ENCODE results near the gene P3R3URF. TPM values are rescaled to one million over a fixed set of nuclear protein-coding genes. Genes with fewer than 3 reads are reported as not detected.

P3R3URF gene
- total and polyA plus RNA-seq, 2 donors (not counting 3 experiments of a cell fraction or from before 2014, with no cell fraction given) = not detected

DNA sequence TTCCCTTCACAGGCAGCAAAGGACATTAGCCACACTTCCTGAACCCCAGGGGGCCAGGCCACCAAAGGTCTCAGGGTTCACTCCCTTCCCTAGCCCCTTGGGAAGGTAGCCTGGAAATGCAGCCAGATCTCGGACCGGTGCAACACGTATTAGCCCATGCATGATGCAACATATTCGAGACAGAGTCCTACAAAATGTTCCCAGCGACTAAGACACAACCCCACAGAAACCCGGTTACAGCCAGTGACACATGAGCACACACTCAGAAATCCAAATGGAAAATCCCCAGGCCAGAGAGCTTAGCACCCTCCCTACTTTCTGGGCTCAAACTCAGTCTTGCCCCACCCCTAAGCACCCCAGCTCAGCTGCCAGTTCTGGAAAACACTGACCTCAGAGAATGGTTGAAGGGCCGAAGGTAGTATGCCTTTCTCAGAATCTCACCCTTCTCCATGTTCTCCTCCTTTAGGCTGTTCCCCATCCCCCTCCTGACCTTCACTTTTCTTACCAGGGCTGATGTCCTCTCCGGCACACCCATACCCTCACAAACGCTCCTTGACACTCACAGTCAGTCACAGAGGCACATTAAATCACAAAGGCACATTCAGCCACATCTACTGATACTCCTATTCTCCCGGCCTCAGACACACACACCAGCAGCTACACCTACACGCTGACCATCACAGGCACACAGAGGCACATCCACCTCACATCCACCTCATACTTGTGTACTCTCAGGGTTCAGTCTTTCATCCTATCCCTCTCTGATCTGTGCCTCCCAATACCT is 1.6 kb downstream of the P3R3URF start, which contains the start of gene TSPAN1:
TSPAN1 (plus strand) TSS at position 640 of the 784 bp plus-strand sequence. CDS start 6,021 bp downstream, outside the sequence.
- Histone ChIP-seq H3K9me1 (replicated peaks; ENCODE audit: control insufficient read depth, extremely low read depth, insufficient read depth, low read length) (no peaks in the 10 kb centered on the region), H3K9ac (replicated peaks; ENCODE audit: extremely low read depth, insufficient read depth, low read length) (no peak within 1 kb of the TSS), H3K27me3 (ENCODE audit: control insufficient read depth in 2 of 2, insufficient read depth in 2 of 2, low read length in 2 of 2) (peaks cover 0 to 2% of the 10 kb centered on the region in 2 experiments), H3K4me2 (ENCODE audit: insufficient read depth, low read length) (no peak within 1 kb of the TSS), H4K20me1 (replicated peaks; ENCODE audit: control insufficient read depth, extremely low read depth, insufficient read depth, low read length) (no peaks in the 10 kb centered on the region), H3K27ac (ENCODE audit: insufficient read depth, low read depth, low read length) (no peak within 1 kb of the TSS), H3K36me3 (ENCODE audit: control insufficient read depth in 2 of 2, extremely low read depth in 1 of 2, insufficient read depth in 2 of 2, low read length in 2 of 2) (no peaks in the 10 kb centered on the region), H3K79me2 (ENCODE audit: control insufficient read depth, insufficient read depth, low read length) (no peaks in the 10 kb centered on the region), H2AFZ (ENCODE audit: low read depth, low read length) (no peak within 1 kb of the TSS), H3K9me3 (replicated peaks; ENCODE audit: control insufficient read depth, insufficient read depth, low read length) (no peaks in the 10 kb centered on the region), H3K4me3 (replicated peaks in 1 of 3; ENCODE audit: insufficient read depth in 1 of 3, low read depth in 1 of 3, low read length in 3 of 3) (no peak within 1 kb of the TSS), H3K4me1 (ENCODE audit: control insufficient read depth, extremely low read depth, insufficient read depth, low read length) (peaks cover 7% of the 10 kb centered on the region)
- BruUV-seq (replicated peaks) = no TSS peak
- dilution Hi-C loops (cut with MboI; ENCODE audit: extremely low pct_ligation_motif_present, low sequenced_read_pairs) (loop anchor here (25.0 kb wide), 1 partner anchor 137 kb away; no protein-coding TSS in a partner anchor), intact Hi-C loops (cut with micrococcal nuclease) (no loop called here)
- CTCF ChIA-PET = interaction anchor here (1.0 kb wide), 1 partner anchor 135 kb away, joined by 4 read pairs; no protein-coding TSS in a partner anchor
- TF ChIP-seq, protein P1, sequence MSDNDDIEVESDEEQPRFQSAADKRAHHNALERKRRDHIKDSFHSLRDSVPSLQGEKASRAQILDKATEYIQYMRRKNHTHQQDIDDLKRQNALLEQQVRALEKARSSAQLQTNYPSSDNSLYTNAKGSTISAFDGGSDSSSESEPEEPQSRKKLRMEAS (IDR thresholded peaks at IDR 0.05; ENCODE audit: insufficient read depth, insufficient read length) = no peak
- TF ChIP-seq EZH2 (IDR thresholded peaks at IDR 0.05; ENCODE audit: borderline replicate concordance, low read depth, low read length, severe bottlenecking) (no peak), POLR2A (IDR thresholded peaks at IDR 0.05; ENCODE audit: low read depth, low read length) (no peak), POLR2AphosphoS5 (IDR thresholded peaks at IDR 0.05; ENCODE audit: insufficient read depth, low read depth, low read length) (no peak), GATA2 (IDR thresholded peaks at IDR 0.05; ENCODE audit: insufficient read depth, insufficient read length, low read depth, low read length) (no peak), FOS (IDR thresholded peaks at IDR 0.05; ENCODE audit: borderline replicate concordance, insufficient read depth, low read length) (no peak), MYC (IDR thresholded peaks at IDR 0.05; ENCODE audit: low read depth, low read length) (no peak), JUN (IDR thresholded peaks at IDR 0.05; ENCODE audit: borderline replicate concordance, insufficient read depth, insufficient read length, low read depth) (no peak)
- TF ChIP-seq, protein P2, sequence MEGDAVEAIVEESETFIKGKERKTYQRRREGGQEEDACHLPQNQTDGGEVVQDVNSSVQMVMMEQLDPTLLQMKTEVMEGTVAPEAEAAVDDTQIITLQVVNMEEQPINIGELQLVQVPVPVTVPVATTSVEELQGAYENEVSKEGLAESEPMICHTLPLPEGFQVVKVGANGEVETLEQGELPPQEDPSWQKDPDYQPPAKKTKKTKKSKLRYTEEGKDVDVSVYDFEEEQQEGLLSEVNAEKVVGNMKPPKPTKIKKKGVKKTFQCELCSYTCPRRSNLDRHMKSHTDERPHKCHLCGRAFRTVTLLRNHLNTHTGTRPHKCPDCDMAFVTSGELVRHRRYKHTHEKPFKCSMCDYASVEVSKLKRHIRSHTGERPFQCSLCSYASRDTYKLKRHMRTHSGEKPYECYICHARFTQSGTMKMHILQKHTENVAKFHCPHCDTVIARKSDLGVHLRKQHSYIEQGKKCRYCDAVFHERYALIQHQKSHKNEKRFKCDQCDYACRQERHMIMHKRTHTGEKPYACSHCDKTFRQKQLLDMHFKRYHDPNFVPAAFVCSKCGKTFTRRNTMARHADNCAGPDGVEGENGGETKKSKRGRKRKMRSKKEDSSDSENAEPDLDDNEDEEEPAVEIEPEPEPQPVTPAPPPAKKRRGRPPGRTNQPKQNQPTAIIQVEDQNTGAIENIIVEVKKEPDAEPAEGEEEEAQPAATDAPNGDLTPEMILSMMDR (IDR thresholded peaks at IDR 0.05; ENCODE audit: extremely low read depth in 1 of 2, insufficient read depth in 1 of 2, low read depth in 1 of 2, low read length in 2 of 2) = no peak
- FAIRE-seq (no peak), DNase-seq (ENCODE audit: low read depth, low spot score) (no peak)
- POLR2A ChIA-PET = interaction anchor here (1.5 kb wide), 1 partner anchor 42 kb away, joined by 3 read pairs; the partner anchor contains the start of gene PIK3R3
